ENCODE measurements around the gene PTPN18. TPM values are rescaled to one million over a fixed set of nuclear protein-coding genes. Genes with fewer than 3 reads are reported as not detected.

Gene PTPN18
- polyA plus RNA-seq, 2 of the 4 experiments (the other 2 are of a cell fraction) = 19.6 to 20.4 TPM

DNA sequence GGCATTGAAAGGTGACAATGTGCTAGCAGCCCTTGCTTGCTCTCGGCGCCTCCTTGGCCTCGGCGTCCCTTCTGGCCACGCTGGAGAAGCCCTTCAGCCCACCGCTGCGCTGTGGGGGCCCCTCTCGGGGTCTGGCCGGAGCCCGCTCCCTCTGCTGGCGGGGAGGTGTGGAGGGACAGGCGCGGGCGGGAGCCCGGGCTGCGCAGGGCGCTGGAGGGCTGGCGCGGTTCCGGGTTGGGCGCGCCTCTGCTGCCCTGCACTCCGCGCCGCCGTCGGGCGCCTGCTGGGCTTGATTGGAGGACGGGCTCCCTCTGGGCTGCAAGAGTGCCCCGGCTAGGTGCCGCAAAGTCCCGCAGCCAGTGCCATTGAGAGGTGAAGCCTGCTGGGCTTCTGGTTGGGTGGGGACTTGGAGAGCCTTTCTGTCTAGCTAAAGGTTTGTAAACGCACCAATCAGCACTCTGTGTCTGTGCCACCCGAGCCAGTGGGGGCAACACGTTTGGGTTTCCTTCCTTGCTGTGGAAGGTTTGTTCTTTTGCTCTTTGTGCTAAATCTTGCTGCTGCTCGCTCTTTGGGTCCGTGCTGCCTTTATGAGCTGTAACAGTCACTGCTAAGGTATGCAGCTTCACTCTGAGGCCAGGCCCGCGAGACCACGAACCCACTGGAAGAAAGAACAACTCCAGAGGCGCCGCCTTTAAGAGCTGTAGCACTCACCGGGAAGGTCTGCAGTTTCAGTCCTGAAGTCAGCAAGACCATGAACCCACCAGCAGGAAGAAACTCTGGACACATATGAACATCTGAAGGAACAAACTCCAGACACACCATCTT, 27.9 kb upstream of the PTPN18 start:
- WGBS (ENCODE audit: missing lambda C conversion rate) = 80% methylated on average over 42 of the region's 43 CpGs
- POLR2A ChIA-PET = no interaction called here
- Histone ChIP-seq H3K9me3 (no peaks in the 10 kb centered on the region), H3K4me1 (no peaks in the 10 kb centered on the region; the same call in 2 of the 3 replicates), H3K27ac (no peak overlapping the region), H3K4me3 (no peak overlapping the region), H3K4me2 (no peak overlapping the region)
- no peak for DNase-seq (ENCODE audit: low read depth in 1 of 2, low spot score in 1 of 2)
- CTCF ChIA-PET = interaction anchor here (0.6 to 2.7 kb wide), 3 partner anchors 135 to 182 kb away, joined by 3 to 10 read pairs (median 4); partner anchors contain the start of genes CCDC74B, MZT2B and SMPD4
- ATAC-seq = no peak
- no peak for FAIRE-seq
- TF ChIP-seq RFX5 (IDR thresholded peaks at IDR 0.05) (no peak), HOXA7 (CRISPR knock-in tag; IDR thresholded peaks at IDR 0.05) (no peak), CHD2 (IDR thresholded peaks at IDR 0.05; ENCODE audit: low read length, partially characterized antibody) (no peak), KDM1A (IDR thresholded peaks at IDR 0.05; ENCODE audit: low read depth) (no peak), CEBPB (IDR thresholded peaks at IDR 0.05) (no peak), NPAS2 (CRISPR knock-in tag; IDR thresholded peaks at IDR 0.05; ENCODE audit: borderline replicate concordance) (no peak), MYC (IDR thresholded peaks at IDR 0.05; ENCODE audit: borderline replicate concordance, low read length) (no peak), GATA3 (IDR thresholded peaks at IDR 0.05; ENCODE audit: borderline replicate concordance) (no peak), RNF2 (IDR thresholded peaks at IDR 0.05; ENCODE audit: borderline replicate concordance, low read depth) (no peak), FOSB (CRISPR knock-in tag; IDR thresholded peaks at IDR 0.05) (no peak), KDM5A (IDR thresholded peaks at IDR 0.05) (no peak), HEYL (CRISPR knock-in tag; IDR thresholded peaks at IDR 0.05) (no peak), EHF (CRISPR knock-in tag; IDR thresholded peaks at IDR 0.05) (no peak), RAD21 (conservative IDR thresholded peaks at IDR 0.05 in 1 of 2, IDR thresholded peaks at IDR 0.05 in 1 of 2) (no peak), BHLHE40 (IDR thresholded peaks at IDR 0.05; ENCODE audit: low read depth, low read length) (no peak)
- TF ChIP-seq, protein P1, sequence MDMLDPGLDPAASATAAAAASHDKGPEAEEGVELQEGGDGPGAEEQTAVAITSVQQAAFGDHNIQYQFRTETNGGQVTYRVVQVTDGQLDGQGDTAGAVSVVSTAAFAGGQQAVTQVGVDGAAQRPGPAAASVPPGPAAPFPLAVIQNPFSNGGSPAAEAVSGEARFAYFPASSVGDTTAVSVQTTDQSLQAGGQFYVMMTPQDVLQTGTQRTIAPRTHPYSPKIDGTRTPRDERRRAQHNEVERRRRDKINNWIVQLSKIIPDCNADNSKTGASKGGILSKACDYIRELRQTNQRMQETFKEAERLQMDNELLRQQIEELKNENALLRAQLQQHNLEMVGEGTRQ (IDR thresholded peaks at IDR 0.05) = no peak
- TF ChIP-seq, protein P2, sequence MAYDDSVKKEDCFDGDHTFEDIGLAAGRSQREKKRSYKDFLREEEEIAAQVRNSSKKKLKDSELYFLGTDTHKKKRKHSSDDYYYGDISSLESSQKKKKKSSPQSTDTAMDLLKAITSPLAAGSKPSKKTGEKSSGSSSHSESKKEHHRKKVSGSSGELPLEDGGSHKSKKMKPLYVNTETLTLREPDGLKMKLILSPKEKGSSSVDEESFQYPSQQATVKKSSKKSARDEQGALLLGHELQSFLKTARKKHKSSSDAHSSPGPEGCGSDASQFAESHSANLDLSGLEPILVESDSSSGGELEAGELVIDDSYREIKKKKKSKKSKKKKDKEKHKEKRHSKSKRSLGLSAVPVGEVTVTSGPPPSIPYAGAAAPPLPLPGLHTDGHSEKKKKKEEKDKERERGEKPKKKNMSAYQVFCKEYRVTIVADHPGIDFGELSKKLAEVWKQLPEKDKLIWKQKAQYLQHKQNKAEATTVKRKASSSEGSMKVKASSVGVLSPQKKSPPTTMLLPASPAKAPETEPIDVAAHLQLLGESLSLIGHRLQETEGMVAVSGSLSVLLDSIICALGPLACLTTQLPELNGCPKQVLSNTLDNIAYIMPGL (CRISPR knock-in tag; IDR thresholded peaks at IDR 0.05; ENCODE audit: borderline replicate concordance) = no peak
- TF ChIP-seq, protein P3, sequence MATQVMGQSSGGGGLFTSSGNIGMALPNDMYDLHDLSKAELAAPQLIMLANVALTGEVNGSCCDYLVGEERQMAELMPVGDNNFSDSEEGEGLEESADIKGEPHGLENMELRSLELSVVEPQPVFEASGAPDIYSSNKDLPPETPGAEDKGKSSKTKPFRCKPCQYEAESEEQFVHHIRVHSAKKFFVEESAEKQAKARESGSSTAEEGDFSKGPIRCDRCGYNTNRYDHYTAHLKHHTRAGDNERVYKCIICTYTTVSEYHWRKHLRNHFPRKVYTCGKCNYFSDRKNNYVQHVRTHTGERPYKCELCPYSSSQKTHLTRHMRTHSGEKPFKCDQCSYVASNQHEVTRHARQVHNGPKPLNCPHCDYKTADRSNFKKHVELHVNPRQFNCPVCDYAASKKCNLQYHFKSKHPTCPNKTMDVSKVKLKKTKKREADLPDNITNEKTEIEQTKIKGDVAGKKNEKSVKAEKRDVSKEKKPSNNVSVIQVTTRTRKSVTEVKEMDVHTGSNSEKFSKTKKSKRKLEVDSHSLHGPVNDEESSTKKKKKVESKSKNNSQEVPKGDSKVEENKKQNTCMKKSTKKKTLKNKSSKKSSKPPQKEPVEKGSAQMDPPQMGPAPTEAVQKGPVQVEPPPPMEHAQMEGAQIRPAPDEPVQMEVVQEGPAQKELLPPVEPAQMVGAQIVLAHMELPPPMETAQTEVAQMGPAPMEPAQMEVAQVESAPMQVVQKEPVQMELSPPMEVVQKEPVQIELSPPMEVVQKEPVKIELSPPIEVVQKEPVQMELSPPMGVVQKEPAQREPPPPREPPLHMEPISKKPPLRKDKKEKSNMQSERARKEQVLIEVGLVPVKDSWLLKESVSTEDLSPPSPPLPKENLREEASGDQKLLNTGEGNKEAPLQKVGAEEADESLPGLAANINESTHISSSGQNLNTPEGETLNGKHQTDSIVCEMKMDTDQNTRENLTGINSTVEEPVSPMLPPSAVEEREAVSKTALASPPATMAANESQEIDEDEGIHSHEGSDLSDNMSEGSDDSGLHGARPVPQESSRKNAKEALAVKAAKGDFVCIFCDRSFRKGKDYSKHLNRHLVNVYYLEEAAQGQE (IDR thresholded peaks at IDR 0.05) = no peak

DNA sequence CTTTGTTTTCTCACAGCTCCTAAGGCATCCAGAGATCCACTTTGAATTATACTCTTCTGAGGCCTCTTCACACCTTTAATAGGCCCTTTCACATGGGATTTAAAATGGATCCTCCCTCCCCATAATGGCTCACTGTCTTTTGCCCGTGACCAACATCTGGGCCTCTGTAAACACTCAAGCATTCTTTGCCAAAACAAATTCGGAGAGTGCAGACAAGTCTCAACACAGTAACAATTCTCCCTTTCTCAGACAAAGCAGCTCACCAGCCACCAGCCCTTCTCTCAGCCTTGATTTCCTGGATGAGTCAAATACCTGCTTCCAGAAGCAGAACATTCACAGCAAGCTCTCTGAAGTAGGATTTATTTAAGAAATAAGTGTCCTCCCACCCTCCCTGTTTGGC, 27.1 kb upstream of the PTPN18 start:
- ChIA-PET POLR2A (no interaction called here), CTCF (interaction anchor here (0.6 to 1.0 kb wide), 2 partner anchors 136 to 183 kb away, joined by 3 to 4 read pairs; partner anchors contain the start of gene CCDC74B)
- no peak for FAIRE-seq
- ATAC-seq = no peak
- H3K4me3 ChIP-seq = no peak overlapping the region
- DNase-seq (ENCODE audit: low read depth in 1 of 2, low spot score in 1 of 2) = no peak
- H3K9me3 ChIP-seq = no peaks in the 10 kb centered on the region
- no peaks in the 10 kb centered on the region; the same call in 2 of the 3 replicates for H3K4me1 ChIP-seq
- H3K27ac ChIP-seq = no peak overlapping the region
- 28% methylated on average over 2 of the region's 2 CpGs for WGBS (ENCODE audit: missing lambda C conversion rate)
- no peak overlapping the region for H3K4me2 ChIP-seq
- TF ChIP-seq RFX5 (IDR thresholded peaks at IDR 0.05) = no peak
- no peak for TF ChIP-seq ESRRA (IDR thresholded peaks at IDR 0.05; ENCODE audit: borderline replicate concordance, low read length)
- TF ChIP-seq, protein P2 (CRISPR knock-in tag; IDR thresholded peaks at IDR 0.05; ENCODE audit: borderline replicate concordance) = no peak
- no peak for TF ChIP-seq HDAC2 (IDR thresholded peaks at IDR 0.05)
- TF ChIP-seq, protein P3 (IDR thresholded peaks at IDR 0.05) = no peak
- TF ChIP-seq, protein P4, sequence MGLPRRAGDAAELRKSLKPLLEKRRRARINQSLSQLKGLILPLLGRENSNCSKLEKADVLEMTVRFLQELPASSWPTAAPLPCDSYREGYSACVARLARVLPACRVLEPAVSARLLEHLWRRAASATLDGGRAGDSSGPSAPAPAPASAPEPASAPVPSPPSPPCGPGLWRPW (IDR thresholded peaks at IDR 0.05) = no peak
- no peak for TF ChIP-seq NPAS2 (CRISPR knock-in tag; IDR thresholded peaks at IDR 0.05; ENCODE audit: borderline replicate concordance)
- TF ChIP-seq FOSL2 (IDR thresholded peaks at IDR 0.05) = no peak
- no peak for TF ChIP-seq FOSL2 (CRISPR knock-in tag; IDR thresholded peaks at IDR 0.05)

Measured in A549 (cell line).